Hematopoietic multipotent progenitor cell (in vitro differentiated cells): ENCODE data around the gene MIX23. TPM values are rescaled to one million over a fixed set of nuclear protein-coding genes. Genes with fewer than 3 reads are reported as not detected.

Source experiments
- DNase-seq, 3 donors: peaks; one replicate each; pipeline ENCODE4 v3.0.0-alpha.2; 2011 to 2015; ENCODE audit warnings: low read depth in 2 of 3, low spot score in 2 of 3
- total RNA-seq: library from RNA; depleted of rRNA; stranded (reverse); fragments of >200 nt; gene quantifications from one replicate; pipeline ENCODE4 v1.2.3, GENCODE V29; 2012

Gene MIX23
- 2.7 TPM for total RNA-seq

DNA sequence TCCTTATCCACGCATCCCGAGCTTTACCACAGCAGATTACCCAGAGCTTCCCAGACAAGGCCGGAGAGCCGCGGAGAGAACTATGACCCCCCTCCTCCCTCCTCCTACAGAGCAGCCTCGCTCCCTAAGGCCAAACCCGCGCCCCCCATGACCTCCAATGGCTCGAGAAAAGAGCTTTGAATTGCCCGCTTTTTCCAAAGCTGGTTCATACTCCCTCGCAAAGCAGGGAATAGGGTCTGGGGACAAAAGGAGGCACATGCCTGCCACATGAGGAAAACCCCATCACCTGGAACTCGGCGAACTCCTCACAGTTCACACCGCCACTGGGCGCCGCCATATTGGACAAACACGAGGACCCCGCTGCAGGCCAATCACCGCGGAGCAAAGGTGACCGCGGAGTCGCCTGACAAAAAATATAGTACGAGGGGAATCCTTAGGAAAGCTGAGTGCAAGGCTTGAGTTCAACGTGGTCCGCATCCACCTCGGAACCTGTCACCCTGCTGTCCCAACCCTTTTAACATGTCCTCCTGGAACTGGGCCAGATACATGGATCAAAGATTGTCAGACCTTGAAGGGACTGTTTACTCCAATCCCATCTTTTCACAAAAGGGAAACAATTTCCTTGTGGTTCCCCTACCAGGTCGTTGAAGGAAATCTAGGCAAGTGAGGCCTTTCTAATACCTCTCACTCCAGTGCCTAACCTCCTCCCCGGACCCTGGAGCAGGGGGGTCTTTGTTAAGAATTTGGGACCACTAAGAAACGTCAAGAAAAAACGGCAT, at the start of gene MIX23:
Gene MIX23 (minus strand): TSS at position 344 of the 779 bp plus-strand sequence. CDS start 7 bp downstream, at position 337.
- DNase-seq: peak; percentile 48 to 86 (median 80)

DNA sequence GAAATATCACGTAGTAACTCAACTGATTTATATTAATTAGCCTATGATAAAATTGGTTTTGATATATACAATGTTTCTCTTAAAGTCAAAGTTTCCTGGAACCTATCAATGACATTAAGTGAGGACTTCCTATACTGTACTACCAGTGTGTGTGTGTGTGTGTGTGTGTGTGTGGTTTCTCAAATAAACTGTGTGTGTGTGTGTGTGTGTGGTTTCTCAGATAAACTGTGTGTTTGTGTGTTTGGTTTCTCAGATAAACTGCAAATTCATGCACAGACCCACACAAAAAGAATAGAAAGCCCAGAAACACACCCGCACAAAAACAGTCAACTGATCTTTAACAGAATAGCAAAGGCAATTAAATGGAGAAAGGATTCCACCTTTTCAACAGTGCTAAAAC, 47.3 kb upstream of the MIX23 start:
- DNase-seq: no peak

DNA sequence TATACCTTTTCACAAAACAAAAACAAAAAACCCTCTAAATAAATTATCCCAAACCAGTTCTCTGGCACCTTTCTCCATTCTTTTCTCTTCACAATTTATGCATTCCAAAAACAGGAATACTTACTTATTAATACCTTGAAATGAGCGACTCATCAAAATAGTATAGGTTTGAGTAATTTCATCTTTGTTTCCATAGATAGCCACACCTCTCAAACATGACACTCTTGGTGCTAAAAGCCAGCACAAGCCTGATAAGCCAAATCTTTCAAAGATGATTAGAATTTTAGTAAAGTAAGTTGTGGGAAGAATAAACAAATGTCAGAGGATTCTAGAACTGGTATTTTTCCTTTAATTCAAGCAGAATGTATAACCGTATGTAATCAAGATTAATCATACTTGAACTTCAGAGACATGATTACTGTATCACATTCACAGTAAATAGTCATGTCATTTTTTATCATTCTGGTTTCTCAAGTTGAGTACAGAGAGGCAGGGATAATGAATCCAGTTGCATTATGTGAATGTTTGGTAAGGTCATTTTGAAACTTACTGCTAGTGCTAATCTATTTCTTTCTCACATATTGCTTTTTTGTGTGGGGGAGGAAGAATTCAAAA, 44.9 kb upstream of the MIX23 start:
- no peak for DNase-seq

DNA sequence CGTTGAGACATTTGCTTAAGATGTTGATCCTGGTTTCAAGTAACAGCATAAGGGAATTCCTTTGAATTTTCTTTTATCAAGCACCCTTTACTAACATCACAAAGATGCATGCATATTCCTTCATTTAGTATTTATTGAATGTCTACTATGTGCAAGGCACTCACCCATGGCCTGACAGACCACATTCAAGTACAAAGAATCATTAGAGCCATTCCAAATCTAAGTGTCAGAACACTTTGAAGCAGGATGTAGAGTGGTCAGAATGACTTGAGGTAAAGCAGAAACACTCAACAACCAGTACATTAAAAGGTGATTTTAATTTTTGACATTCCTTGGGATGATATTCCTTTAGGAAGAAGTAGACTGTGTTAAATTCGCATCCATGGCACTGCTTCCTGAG, 38.8 kb upstream of the MIX23 start:
- DNase-seq: no peak

DNA sequence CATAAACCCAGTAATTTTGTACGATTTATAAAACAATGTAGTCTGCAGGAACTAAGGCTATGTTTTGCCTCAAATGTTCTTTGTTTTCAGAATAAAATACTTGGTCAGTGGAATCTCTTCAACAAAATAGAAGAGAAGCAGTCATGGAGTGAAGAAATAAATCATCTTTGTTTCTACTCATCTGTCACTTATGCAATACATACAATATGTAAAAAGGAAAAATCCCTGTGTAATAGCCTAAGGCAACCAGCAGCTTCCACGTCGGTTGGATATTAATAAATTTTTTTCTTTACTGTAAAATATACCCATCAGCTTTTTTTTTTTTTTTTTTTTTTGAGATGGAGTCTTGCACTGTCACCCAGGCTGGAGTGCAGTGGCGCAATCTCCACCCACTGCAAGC, 38.1 kb upstream of the MIX23 start:
- no peak for DNase-seq

DNA sequence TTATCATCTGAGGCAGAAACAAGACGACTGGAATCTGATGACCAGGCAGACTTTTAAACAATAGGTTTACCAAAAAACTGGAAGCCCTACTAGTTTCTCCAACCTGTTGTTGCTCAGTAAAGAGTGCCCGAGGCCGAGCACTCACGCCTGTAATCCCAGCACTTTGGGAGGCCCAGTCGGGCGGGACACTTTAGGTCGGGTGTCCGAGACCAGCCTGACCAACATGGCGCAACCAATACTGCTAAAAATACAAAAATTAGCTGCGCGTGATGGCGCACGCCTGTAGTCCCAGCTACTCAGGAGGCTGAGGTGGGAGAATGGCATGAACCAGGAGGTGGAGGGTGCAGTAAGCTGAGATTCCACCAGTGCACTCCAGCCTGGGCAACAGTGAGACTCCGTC, 33.9 kb upstream of the MIX23 start:
- no peak for DNase-seq

DNA sequence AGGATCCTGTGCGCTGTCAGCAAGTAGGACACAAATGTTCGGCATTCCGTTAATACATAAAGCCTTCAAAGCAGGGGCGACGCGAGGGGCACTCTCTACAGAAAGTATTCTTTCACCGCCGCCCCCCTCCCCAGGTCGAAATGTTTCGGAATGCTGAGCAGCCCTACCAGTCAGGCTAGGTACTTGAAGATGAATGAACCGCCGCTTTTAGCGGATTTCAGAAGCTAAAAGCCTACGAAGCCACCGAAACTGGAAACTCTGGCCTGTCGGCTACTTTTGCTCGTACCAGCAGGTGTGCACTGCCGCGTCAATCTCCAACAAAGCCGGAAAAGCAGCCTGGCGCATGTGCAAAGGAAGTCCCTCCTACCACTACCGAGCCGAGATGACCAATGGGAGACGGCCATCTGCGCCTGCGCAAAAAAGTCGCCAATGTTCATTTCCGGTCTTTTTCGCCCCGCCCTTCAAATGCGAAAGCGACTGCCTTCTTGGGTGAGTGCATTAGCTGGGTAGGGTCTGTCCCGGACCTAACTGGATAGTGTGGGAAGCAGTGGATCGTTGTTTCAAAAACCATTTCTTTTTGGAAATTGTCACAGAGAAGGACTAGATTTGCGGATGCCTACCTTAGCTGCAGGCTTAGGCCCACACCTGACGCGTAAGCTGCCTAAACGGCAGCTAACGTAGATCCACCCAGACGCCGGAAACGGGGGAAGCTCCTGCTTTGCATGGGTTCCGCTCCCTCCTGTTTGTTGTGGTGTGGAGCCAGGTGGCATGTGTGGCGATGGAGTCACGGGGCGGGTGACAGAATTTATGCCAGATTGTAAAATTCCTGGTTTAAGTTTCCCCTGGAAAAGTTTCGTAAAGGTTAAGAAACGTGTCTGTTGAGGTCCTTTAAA, 33.0 kb upstream of the MIX23 start, which contains the start of gene WDR5B:
Gene WDR5B (minus strand): TSS at position 301 of the 893 bp plus-strand sequence. CDS start 534 bp downstream, outside the sequence.
- peak; percentile 97 to 99 (median 98) for DNase-seq

DNA sequence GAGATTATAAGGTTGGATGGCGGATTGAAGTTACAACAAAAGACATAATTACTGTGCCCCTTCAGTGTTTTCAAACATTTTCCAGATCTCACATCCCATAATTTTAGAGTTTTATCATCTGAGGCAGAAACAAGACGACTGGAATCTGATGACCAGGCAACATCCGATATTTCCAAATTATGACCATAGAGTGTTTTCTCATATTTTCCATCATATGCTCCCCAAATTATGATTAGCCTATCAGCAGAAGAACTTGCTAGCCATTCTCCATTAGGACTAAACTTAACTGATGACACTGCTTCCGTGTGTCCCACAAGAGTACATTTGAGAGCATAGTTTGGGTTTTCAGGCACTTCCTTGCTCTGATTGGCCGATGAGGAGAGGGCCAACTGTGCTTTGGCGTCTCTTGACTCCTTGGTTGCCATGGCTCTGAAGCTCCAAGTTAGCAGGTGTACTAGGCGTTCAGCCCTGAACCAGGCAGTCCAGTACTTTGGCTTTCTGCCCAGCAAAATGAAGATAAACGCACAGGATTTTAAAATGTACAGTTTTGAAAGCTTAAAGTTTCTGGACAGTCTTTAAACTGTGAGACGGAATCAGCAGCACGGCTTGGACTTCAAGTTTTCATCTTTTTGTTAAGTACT, 32.2 kb upstream of the MIX23 start:
- DNase-seq: peak; percentile 22 to 71 (median 60)

DNA sequence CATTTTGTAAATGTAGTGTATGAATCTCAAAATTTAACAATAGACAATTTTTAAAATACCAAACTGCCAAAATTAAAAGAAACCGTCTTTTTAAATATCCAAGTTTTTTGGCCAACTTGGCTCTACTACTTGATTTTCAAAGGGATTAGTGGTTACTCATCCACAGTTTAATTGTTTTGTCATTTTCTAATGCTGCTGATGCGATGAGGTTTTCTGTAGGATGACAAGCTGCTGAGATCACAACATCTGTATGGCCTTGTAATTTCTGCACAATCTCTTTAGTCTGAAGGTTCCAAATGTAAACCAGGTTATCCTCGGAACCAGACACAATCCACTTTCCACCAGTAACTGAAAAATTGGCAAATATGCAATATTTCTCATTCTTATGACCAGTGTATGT, 31.4 kb upstream of the MIX23 start:
- no peak for DNase-seq

DNA sequence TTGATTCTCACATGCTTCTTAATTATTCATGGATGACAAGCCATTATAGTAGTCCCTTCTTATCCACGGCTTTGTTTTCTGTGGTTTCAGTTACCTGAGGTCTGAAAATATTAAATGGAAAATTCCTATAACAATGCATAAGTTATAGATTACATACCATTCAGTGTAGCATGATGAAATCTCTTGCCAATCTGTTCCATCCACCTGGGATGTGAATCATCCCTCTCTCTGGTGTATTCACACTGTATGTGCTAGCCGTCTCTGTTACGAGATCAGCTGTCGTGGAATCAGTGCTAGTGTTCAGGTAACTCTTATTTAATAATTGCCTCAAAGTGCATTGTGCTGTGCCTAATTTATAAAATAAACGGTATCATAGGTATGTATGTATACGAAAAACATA, 27.6 kb upstream of the MIX23 start:
- no peak for DNase-seq

DNA sequence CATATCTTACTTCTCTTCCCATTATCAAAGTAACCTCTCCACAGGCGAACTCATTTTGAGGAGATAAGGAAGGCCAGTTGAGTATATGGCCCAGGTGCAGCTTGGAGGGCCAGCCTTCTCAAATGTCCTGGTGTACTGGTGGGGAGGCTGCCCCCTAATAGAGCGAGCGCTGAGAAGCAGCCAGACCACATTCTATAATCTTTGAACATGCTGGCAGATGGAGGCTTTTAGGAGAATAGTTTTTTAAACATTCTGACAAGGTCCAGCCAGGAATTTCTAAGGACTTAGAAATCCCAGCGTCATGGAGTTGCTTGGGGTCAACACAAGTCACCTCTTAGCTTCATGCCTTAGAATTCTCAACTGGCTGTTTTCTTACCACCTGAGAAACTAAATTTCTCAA, 27.1 kb upstream of the MIX23 start:
- no peak for DNase-seq

DNA sequence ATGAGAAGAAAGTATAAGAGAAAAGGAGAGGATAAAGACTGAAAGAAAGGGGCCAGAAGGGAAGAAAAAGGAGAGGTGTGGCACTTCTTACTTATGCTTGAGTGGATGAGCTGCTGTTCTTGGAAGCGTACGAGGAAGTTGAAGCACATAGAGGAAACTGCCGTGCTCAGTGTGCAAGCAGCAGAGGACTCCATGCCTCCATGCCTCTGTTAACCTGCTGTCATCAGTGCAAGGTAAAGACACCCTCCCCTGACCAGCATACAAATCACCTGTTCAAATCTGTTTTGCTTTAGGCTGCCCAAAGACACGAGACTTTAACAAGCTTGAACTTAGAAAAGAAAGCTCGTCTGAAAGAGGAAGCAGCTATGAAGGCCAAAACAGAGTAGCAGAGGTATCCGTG, 26.4 kb upstream of the MIX23 start:
- DNase-seq: peak in 2 of 3 donors; percentile 24 to 34

DNA sequence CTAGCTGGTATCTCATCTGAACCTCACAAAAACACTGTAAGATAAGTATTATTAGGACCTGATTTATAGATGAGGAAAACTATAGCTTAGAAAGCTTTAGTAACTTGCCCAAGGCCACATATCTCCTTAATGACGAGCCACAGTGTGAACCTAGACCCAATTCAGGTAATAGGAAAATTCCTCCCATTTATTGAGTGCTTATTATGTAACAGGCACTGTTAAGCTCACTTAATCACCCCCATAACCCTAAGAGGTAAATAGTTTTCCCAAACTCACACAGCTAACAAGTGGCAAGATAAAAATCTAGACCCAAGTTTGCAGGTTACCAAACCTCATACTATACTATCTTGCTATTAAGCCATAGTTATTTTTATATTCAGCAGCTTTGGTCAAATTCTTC, 24.9 kb upstream of the MIX23 start:
- DNase-seq: no peak

DNA sequence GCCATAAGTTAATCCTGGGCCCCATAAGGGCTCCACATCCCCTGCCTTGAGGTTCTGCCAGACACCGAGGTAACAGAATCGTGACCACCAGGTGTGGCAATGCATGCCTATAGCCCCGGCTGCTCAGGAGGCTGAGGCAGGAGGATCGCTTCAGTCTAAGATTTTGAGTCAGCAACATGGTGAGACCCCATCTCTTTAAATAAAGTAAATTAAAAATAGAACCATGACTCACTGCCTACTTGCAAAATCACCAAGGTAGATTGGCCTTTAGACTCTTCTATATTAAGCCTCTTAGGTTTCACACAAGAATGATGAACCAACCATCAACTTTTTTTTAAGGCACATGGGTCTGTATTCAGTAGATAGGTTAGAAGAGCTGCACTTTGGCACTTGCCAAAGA, 23.2 kb upstream of the MIX23 start:
- no peak for DNase-seq

DNA sequence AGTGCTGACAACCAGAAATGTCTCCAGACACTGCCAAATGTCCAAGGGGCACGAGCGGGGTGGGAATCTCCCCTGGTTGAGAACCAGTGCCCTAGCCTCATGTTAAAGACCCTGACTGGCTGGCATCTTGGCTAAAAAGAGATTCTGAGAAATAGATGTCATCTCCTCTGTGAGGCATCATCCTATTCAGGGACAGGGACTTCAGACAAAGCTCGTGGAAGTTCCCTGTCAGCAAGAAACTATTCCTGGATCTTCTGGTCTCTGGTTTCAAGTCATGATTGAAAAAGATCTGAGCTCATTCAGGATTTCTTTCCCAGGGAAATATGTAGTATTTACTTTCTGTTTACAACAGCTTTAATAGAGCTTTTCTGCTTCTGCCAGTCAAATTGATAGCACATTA, 22.0 kb upstream of the MIX23 start:
- no peak for DNase-seq

DNA sequence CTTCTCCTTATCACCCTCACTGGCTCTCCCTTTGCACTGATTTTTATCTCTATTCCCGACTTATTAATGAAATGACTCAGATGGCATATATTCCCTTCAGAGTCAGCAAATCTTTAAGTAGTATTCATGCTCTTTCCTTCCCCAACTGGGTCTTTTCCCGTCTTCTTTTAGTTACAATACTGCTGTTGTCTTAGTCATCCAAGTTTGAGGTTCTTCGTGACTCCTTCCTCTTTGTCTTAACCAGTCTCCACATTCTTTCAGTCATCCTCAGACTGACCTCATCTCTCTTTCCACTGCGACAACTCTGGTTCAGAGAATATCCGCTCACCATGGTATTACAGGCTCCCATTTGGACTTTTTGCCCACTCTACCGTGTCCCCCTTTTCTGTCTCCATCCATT, 20.5 kb upstream of the MIX23 start:
- DNase-seq: no peak

DNA sequence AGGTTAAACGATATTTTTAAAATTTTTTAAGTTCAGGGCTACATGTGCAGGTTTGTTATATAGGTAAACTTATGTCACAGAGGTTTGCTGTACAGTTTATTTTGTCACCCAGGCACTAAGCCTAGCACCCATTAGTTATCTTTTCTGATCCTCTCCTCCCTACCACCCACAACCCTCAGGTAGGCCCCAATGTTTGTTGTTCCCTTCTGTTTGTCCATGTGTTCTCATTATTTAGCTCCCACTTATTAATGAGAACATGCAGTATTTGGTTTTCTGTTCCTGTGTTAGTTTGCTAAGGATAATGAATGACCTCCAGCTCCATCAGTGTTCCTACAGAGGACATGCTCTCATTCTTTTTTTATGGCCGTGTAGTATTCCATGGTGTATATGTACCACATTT, 15.9 kb upstream of the MIX23 start:
- no peak for DNase-seq

DNA sequence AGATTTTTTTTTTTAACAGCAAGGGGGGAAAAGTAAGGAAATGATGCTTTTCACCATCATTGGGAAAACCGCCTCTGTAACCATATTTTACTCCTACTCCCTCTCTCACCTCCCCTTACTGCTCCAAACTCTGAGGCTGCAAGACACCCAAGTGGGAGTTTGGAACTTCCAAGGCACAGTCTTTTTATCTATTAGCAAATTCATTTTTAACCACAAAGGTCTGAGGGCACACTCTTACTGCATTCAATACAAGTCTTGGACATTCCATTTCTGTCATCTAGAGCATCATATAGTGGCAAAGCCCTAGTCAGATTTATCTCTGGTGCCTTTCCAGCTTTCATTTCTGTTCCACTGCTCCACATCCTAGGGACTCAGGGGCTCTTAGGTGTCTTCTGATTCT, 14.2 kb upstream of the MIX23 start:
- no peak for DNase-seq

DNA sequence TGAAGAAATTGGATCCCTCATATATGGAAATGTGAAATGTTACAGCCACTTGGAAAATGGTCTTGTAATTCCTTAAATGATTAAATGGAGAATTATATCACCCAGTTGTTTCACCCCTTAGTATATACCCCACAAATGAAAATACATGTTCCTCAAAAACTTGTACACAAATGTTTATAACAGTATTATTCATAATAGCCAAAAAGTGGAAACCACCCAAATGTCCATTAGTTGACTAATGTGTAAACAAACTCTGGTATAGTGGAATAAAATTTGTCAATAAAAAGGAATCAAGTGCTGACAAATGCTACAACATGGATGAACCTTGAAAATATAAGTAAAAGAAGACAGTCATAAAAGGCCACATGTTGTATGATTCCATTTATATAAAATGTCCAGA, 13.5 kb upstream of the MIX23 start:
- DNase-seq: no peak

DNA sequence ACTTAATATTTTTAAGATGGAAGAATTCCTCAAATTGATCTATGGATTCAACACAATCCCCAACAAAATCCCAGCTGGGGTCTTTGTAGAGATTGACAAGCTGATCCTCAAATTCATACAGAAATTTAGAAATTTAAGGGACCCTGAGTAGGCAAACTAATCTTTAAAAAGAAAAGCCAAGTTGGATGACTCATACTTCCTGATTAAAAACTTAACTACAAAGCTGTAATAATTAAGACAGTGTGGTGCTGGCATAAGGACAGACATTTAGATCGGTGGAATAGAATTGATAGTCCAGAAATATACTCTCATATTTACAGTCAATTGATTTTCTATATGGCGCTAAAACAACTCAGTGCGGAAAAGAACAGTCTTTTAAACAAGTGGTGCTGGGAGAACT, 12.6 kb upstream of the MIX23 start:
- DNase-seq: no peak

DNA sequence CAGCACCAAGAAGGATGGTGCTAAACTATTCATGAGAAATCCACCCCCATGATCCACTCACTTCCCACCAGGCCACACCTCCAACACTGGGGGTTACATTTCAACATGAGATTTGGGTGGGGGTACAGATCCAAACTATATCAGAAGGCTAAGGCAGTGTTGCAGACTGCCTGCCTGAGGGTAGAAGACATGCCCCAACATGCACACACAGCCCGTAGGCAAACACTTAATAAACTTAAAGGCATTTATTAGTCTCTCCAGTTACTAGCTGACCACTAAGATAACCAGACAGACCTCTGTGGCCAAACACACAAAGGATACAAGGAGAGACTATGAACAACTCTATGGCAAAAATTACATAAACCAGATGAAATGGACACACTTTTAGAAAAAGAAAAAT, 11.1 kb upstream of the MIX23 start:
- no peak for DNase-seq
